NT2/D1 (cell line): ENCODE measurements around the gene MRFAP1L1.

ENCODE experiments used
- DNase-seq: peaks from one replicate; pipeline ENCODE4 v3.0.0-alpha.2; 2011; ENCODE audit warnings: low read depth, low spot score
- H3K27me3 ChIP-seq: 2 replicates; pipeline ENCODE4 v1.6.0; 2011; ENCODE audit warnings: mild to moderate bottlenecking; ENCODE audit not compliant: insufficient read length, insufficient read depth
- H3K36me3 ChIP-seq: 2 replicates; pipeline ENCODE4 v1.6.1; 2011; ENCODE audit warnings: mild to moderate bottlenecking, low read length, mixed read lengths; ENCODE audit not compliant: insufficient read depth, insufficient read length
- H3K4me1 ChIP-seq: 2 replicates; pipeline ENCODE4 v1.5.1; 2011; ENCODE audit not compliant: insufficient read depth, insufficient read length
- H3K4me3 ChIP-seq: 2 replicates; pipeline ENCODE4 v1.5.1; 2011; ENCODE audit warnings: low read depth; ENCODE audit not compliant: insufficient read length
- H3K9ac ChIP-seq: 2 replicates; pipeline ENCODE4 v1.6.0; 2011; ENCODE audit warnings: low read depth; ENCODE audit not compliant: insufficient read length
- H3K9me3 ChIP-seq: 2 replicates; pipeline ENCODE4 v1.5.1; 2011; ENCODE audit warnings: mild to moderate bottlenecking, low read length; ENCODE audit not compliant: insufficient read depth
- SUZ12 ChIP-seq: IDR thresholded peaks from 2 replicates; pipeline ENCODE4 v1.6.1; 2011; ENCODE audit not compliant: insufficient read length, insufficient read depth; ENCODE audit errors: extremely low read depth
- YY1 ChIP-seq: IDR thresholded peaks from 2 replicates; pipeline ENCODE4 v1.6.1; 2011; ENCODE audit not compliant: insufficient read length, insufficient read depth
- ZNF274 ChIP-seq: IDR thresholded peaks from 2 replicates; pipeline ENCODE4 v1.6.1; 2011; ENCODE audit warnings: mild to moderate bottlenecking, low read depth, low read length

The MRFAP1L1 gene

GRCh38 chr4:6719611-6720179 is 10.0 kb upstream of the MRFAP1L1 start:
- Histone ChIP-seq H3K36me3 (no peaks in the 10 kb centered on the region), H3K4me3 (no peak overlapping the region), H3K9ac (no peak overlapping the region), H3K4me1 (peaks cover 4% of the 10 kb centered on the region), H3K9me3 (no peaks in the 10 kb centered on the region), H3K27me3 (no peaks in the 10 kb centered on the region)
- DNase-seq, result no peak
- TF ChIP-seq ZNF274 (no peak), SUZ12 (no peak), YY1 (no peak)

DNA sequence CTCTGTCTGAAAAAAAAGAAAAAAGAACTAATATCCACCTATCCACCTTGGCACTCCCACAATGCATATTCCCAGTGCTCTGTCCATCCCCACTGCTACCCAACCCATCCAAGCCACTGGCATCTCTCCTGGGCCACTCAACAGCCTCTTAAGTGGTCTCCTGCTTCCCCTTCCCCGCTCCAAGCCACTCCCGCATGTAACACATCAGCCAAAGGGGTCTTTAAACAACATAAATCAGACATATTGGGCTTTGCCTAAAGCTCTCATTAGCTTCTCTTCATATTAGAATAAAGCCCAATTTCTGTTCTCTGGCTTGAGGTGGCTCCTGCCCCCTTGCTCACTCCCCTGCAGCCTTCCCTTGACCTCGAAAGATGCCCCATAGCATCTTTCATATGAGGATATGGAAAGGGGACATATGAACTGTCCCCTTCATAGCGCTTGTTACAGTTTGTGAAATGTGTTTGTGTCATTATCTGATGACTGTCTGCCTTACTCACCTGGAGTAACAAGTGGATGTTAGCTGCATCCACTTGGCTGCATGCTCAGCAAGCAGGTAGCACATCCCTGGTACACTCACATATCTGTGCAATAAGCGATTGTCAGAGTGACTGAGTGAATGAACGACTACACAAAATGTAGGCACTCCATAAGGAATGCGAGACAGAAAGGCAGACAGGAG is 9.4 kb upstream of the MRFAP1L1 start:
- H3K4me1 ChIP-seq, result peaks cover 2% of the 10 kb centered on the region

DNA sequence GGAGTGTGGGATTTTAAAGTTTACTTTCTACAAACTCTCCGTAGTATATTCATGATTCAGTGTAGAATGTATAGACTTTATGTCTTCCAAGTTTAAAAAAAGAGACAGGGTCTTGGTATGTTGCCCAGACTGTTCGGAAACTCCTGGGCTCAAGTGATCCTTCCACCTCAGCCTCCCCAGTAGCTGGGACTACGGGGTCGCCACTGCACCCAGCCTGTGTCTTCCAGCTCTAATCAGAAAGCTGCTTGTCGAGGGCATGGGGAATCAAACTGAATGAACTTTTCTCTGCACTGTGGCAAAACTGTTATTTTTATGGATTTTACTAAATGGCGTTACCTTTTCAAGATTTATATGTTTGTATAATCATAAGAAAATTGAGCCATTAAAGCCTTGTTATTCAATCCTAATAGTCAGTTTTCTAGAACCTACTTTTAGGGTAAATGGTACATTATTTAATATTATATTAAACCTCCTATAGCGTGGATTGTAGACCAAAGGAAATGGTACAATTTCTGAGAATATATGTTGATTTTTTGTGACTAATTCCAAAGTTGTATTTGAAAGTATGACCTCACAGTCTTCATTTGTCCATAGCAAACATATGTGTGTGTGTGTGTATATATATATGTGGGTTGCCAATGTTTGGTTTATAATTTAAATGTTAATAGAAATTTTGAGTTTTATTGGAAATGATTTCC is 7.4 kb upstream of the MRFAP1L1 start:
- Histone ChIP-seq H3K36me3 (no peaks in the 10 kb centered on the region), H3K9ac (peak overlapping the region; percentile 99), H3K9me3 (no peaks in the 10 kb centered on the region), H3K4me1 (no peaks in the 10 kb centered on the region), H3K4me3 (peak overlapping the region; percentile 99), H3K27me3 (no peaks in the 10 kb centered on the region)
- TF ChIP-seq YY1 (no peak), SUZ12 (no peak), ZNF274 (no peak)
- no peak for DNase-seq

More for the DNA sequence above, 9.4 kb upstream of the MRFAP1L1 start:
- Histone ChIP-seq H3K9me3 (no peaks in the 10 kb centered on the region), H3K27me3 (no peaks in the 10 kb centered on the region), H3K36me3 (no peaks in the 10 kb centered on the region), H3K4me3 (no peak overlapping the region), H3K9ac (no peak overlapping the region)
- TF ChIP-seq SUZ12 (no peak), ZNF274 (no peak), YY1 (no peak)
- DNase-seq, result no peak

DNA sequence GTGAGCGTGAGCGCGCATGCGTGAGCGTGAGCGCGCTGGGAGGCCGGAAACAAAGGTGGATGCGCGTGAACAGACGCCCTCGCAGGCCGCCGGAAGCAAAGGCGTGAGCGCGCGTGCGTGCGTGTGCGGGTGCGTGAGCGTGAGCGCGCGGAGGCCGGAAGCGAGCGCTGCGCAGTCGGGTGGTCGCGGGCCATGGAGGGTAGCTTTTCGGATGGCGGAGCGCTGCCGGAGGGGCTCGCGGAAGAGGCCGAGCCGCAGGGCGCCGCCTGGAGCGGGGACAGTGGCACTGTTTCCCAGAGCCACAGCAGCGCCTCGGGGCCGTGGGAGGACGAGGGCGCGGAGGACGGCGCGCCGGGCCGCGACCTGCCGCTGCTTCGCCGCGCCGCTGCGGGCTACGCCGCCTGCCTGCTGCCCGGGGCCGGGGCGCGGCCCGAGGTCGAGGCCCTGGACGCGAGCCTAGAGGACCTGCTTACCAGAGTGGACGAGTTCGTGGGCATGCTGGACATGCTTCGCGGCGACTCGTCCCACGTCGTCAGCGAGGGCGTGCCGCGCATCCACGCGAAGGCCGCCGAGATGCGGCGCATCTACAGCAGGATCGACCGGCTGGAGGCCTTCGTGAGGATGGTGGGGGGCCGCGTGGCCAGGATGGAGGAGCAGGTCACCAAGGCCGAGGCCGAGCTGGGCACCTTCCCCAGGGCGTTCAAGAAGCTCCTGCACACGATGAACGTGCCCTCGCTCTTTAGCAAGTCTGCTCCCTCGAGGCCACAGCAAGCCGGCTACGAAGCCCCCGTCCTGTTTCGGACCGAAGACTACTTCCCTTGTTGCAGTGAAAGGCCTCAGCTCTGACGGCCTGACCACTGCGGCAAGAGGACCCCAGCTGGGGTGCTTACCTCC is 6.6 kb upstream of the MRFAP1L1 start, which contains the start of gene BLOC1S4:
Gene BLOC1S4 (plus strand): TSS at position 157 of the 894 bp plus-strand sequence. CDS start 36 bp downstream, at position 193.
- H3K9me3 ChIP-seq, result 0 out of 2 replicates have a peak, but pooled peaks cover 4% of the 10 kb centered on the region
- peak; percentile 44 for TF ChIP-seq YY1
- TF ChIP-seq ZNF274, result no peak

GRCh38 chr4:6715704-6716017 is 6.0 kb upstream of the MRFAP1L1 start:
- TF ChIP-seq YY1 (no peak), SUZ12 (no peak), ZNF274 (no peak)
- H3K4me1 ChIP-seq, result no peaks in the 10 kb centered on the region
- DNase-seq, result no peak
- no peaks in the 10 kb centered on the region for H3K36me3 ChIP-seq
- peak overlapping the region; percentile 99 for H3K4me3 ChIP-seq
- H3K9me3 ChIP-seq, result 0 out of 2 replicates have a peak, but pooled peaks cover 6% of the 10 kb centered on the region
- peaks cover 6% of the 10 kb centered on the region for H3K27me3 ChIP-seq
- H3K9ac ChIP-seq, result peak overlapping the region; percentile 69

More for the DNA sequence above, 6.6 kb upstream of the MRFAP1L1 start, which contains the start of gene BLOC1S4:
- DNase-seq, result peak; percentile 89
- Histone ChIP-seq H3K4me1 (no peaks in the 10 kb centered on the region), H3K36me3 (no peaks in the 10 kb centered on the region), H3K4me3 (peak within 1 kb of the TSS; percentile 99), H3K9ac (peak within 1 kb of the TSS; percentile 99), H3K27me3 (peaks cover 4% of the 10 kb centered on the region)

DNA sequence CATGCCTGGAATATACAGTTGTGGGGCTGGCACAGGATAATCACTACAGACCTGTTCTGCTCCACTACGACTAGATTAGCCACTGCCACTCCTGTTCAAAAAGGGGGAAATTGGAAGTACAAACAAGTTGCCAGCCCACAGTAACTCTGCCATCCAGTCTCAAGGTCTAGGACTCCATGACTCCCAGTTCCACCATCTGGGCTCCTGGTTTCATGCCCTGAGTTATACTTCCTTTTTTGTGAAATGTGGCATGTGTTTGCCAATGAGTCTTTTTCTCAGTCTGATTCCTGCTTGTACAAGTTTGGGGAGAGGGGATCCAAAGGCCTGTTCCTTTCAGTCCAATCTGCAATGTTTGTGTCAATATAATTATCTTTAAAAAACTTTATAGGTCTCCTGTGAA is 5.3 kb upstream of the MRFAP1L1 start:
- no peak for DNase-seq
- Histone ChIP-seq H3K27me3 (peaks cover 6% of the 10 kb centered on the region), H3K4me1 (no peaks in the 10 kb centered on the region), H3K9ac (no peak overlapping the region), H3K4me3 (no peak overlapping the region), H3K9me3 (0 out of 2 replicates have a peak, but pooled peaks cover 6% of the 10 kb centered on the region), H3K36me3 (no peaks in the 10 kb centered on the region)
- TF ChIP-seq ZNF274 (no peak), SUZ12 (no peak), YY1 (no peak)
